GM12874 (cell line): ENCODE data around the gene SEMA6D.

Experiments
- CTCF ChIP-seq: IDR thresholded peaks from 2 replicates; pipeline ENCODE4 v1.5.1; 2011; ENCODE audit warnings: low read depth, mild to moderate bottlenecking, control low read depth, low read length, moderate library complexity; ENCODE audit not compliant: insufficient read depth

Gene SEMA6D

GRCh38 chr15:47678040-47678439, 39.3 kb upstream of the SEMA6D start:
- TF ChIP-seq CTCF, result no peak

- TF ChIP-seq CTCF, result no peak
These were observed 34.6 kb upstream of the SEMA6D start for GRCh38 chr15:47682661-47683060.

GRCh38 chr15:47685141-47685870, 32.0 kb upstream of the SEMA6D start:
- TF ChIP-seq CTCF, result no peak

- TF ChIP-seq CTCF, result no peak
These were observed 28.7 kb upstream of the SEMA6D start for GRCh38 chr15:47688573-47689086.

- no peak for TF ChIP-seq CTCF
These were observed 27.6 kb upstream of the SEMA6D start for GRCh38 chr15:47689660-47690059.

GRCh38 chr15:47691882-47692281, 25.4 kb upstream of the SEMA6D start:
- TF ChIP-seq CTCF, result no peak

GRCh38 chr15:47696351-47696750, 21.0 kb upstream of the SEMA6D start:
- no peak for TF ChIP-seq CTCF
